ENCODE data around the gene ZFYVE28.
A peak's percentile ranks its signal among the peaks of the same experiment; 100 is the strongest.

The ZFYVE28 gene

DNA sequence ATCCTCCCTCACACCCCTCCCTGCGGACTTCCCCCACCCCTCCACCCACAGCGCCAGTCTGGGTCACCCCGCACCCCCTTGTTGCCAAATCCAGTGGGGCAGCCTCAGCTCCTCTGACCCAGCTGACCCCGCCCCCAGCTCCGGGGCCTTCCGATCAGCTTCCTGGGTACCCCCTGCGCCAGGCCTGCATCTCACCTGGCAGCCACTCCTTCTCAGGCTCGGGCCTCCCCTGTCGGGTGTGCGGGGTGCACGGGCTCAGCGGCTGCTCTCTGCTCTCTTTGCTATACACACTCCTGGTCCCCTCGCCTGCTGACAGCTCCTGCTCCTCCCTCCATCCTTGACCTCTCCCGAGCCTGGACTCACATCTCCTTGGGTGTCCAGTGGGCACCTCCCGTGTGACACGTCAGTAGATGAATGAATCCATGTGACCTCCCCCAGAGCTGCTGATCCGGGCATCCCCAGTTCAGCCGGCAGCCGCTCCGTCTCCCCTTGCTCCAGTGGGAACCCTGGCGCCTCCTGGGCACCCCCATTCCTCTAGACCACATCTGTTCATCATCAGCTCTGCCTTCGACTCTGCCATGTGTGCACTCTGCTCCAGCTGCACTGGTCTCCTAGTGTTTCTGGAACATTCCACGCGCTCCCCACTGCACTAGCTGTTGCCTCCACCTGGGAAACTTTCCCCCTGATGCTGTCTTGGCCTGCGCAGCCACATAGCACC, 10.2 kb upstream of the ZFYVE28 start:
- DNase-seq = no peak

DNA sequence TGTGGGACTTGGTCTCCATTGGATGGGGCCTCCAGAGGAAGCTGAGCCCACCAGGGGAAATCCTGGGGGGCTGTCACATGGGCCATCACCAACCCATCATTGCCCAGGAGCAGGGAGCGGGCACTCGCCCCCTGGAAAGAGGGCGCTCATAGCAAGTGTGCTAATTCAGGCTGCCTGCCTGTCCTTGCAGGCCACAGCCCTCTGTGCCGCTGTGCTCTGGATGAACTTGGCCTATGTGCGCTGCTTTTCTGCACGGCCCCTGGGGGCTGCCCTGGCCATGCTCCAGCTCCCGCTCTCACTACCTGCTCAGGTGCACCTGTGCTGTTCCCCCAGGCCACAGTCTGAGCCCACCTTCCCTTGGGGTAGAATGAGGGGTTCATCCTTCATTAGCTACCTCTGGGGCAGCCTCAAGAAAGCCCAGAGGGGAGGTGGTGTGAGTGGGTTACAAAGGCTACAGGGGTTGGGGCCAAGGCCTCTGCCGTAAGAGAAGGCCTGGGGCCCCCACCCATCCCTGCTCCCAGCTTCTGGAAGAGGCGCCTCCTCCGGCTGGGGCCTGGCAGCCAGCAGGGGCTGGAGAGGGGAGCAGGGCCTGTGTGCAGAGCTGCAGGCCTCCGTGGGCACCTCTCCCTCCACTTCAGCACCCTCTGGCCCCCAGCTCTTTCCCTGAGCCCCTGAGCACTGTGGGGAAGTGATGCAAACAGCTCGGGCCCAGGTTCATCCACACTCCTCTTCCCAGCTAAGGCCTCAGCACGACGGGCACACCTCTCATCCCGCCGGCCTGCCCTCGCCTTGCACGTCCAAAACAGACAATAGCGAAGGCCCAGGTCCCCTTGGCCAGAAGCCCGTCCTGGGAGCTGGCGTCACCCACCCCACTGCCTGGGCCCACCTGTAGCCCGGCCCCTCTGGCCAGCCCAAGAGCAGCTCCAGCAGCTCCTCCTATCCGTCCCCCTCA, 9.2 kb upstream of the ZFYVE28 start:
- no peak for DNase-seq

DNA sequence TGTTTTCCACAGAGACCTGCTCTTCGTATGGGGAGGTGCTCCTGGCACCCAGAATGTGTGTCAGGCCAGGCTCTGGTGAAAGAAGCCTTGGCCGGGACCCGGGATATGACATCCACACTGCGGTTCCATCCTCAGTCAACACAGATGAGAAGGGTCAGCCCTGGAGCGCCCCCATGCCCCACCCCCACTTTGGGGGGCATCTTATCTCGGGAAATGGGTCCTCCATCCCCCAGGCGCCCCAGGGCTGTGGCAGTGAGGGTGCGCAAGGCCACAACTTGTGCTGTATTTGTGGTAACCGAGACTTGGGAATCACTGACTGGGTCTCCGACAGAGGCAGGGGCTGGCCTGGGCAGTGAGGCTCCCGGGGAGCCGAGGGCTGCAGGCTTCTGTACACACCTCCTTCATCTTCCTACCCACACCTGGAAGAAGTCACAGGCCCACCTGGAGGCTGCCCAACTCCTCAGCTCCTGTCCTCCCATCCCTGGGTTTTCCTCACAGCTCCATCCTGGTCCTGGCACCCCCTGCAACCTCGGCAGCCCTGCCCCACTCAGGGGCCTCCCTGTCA, 8.3 kb upstream of the ZFYVE28 start:
- no peak for DNase-seq

DNA sequence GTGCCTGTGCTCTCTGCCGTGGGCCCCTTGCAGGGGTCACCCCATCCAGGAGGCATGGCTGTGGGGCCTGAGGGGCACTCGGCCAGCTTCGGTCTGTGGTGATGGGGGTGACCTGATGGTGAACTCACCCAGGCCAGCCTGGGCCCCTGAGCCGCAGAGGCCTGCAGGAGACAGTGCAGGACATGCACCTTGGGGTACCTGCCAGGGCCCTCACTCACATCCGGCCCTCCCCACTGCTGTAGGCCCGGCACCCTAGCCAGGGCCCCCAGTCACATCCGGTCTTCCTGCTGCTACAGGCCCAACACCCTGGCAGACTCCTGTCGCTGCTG, 7.6 kb upstream of the ZFYVE28 start:
- DNase-seq = no peak

DNA sequence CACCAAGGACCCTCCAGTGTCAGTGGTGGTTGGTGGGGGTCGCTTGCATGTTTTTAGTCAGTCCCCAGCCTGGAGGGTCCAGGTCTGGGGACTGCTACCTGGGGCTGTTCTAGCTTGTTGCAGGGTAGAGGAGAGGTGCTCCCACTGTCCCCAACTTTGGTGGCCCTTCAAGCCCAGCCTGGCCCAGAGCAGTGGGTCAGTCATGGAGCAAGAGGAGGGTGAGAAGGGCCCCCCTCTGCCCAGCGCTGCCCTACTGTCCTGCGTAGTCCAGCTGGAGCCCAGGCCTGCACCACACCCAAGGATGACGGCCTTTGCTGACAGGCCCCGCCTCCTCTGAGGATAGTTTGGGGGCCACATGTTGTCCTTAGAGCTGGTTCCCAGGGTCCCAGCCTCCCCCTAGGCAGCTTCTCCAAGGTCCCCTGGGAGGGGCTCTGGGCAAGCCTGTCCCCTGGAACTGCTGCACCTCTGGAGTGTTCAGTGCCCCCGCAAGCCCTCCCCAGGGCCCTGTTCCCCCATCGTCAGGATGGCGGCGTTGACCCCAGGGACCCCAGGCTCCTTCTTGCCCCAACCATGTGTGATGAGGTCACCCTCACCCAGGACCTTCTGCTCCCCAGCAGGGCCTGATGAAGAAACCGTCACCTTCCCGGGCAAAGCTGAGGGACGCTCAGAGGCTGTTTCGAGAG, 7.1 kb upstream of the ZFYVE28 start:
- DNase-seq = no peak

DNA sequence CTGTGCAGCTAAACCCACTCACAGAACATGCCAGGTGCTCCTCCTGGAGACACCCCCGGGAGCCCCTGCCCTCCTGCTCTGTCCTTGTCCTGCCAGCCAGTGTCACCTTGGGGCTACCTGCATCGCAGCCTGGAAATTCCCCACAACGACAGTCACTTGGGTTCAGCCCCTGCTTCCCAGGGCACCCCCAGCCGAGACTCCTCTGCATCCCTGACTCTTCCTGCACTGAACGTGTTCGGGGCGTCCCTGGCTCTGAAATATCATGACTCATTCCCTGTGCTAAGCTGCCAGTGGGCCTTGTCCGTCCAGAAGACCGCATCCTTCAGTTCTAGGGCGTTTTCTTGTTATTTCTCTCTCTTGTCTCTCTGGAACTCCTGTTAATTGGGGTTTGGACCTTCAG, 6.1 kb upstream of the ZFYVE28 start:
- no peak for DNase-seq

DNA sequence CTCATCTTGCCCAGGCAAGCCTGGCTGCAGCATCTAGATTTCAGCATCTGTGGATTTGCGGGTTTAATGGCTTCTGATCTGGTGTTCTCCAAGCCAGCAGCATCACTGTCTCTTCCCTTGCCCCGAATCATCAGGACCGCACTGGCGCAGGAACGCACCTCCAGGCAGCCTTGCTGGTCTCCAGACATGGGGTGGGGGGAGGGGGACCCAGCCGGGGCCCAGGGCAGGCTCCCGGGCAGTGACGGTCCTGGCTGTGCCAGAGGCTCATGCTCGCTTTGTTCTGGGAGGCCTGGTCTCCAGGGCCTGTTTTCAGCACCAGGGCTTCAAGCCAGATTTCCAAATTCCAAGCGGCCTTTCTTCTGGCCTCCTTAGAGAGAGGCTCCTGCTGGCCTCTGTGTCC, 5.2 kb upstream of the ZFYVE28 start:
- no peak for DNase-seq

DNA sequence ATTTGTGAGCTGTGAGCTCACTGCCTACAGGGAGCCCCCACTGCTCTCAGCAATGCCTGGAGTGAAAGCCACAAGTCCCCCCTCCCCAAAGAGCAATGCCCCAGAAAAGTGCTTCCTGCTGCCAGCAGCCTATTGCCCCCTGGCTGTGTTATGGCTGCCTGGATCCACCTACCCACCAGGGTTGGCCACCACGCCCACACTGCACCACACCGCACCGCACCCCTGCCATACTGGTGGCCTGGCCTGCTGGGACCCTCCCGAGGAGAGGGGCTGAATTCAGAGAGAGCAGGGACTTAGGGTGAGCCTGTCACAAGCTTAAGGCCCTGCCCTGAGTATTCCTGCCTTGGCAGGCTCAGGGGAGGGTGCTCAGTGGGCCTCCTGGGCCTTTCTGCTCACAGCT, 4.6 kb upstream of the ZFYVE28 start:
- no peak for DNase-seq

DNA sequence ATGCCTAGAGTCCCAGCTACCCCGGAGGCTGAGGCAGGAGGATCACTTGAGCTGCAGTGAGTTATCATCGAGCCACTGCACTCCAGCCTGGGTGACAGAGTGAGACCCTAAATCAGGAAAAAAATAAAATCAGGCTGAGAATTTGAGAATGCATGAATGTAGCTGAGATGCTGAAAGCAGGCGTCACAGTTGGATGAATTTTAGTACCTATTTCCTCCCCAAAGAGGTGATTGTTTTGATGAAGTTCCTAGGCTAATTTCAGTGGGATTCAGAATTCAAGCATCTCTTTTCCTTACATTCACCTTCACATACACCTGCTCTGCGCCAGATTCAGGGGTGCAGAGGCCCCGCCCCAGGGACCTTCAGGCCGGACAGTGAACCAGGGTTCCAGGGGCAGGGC, 3.5 kb upstream of the ZFYVE28 start:
- no peak for DNase-seq

DNA sequence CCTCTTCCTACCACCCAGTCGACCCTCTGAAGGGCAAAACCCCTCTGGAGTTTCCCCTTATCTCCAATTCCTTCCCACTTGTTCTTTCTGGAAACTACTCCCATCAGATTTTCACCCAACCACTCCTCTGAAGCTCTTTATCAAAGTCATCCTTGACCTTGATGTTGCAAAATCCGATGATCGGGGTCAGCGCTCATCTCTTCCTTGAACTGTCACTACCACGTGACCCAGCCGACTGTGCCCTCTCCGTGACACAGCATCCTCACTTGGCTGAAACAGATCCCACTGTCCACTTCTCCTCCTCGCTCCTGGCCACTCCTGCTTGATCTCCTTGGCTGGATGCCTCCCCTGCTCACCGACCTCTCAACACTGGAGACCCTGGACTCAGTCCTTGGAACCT, 1.4 kb upstream of the ZFYVE28 start:
- DNase-seq = no peak

DNA sequence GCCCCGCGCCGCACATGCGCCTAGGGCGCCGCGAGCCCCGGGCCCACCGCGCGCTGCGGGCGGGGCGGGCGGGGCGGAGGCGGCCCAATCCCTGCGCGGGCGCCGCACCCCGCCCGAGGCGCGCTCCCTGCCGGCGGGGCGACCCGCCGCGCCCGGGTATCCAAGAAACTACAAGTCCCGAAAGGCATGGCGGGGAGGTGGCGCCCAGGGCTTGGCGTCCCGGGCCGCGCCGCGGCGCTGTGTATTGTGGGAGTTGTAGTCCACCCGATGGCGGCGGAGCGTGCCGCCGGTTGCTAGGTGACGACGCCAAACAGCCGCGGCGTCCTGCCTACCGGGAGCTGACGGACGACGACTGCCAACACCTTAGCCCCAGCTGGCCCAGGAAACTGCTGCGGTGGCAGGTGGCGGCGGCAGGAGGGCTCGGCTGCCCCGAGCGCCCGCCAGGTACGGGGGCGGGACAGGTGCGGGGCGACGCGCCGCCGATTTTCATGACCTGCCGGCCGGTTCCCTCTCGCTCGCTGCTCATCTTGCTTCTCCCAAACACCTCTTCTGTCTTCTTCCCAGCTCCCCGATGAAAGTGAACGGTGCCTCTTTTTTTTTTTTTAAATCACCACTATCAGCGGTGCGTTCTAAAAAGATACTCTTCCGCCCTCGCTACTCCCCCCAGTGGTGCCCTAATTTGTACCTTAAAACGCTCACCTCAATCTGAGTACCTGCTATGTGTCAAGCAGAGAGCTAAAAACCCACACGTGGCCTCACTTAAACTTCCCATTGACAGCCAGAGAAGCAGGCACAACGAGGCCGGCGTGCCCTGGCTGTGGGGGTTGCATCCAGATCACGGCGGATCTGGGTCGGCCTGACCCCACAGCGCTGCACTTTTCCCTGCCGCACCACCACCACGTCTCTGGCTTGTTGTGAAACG, 466 bp upstream of the ZFYVE28 start, which contains the start of gene CFAP99:
CFAP99 (plus strand) TSS at position 306 of the 922 bp plus-strand sequence.
- DNase-seq = peak; percentile 69

DNA sequence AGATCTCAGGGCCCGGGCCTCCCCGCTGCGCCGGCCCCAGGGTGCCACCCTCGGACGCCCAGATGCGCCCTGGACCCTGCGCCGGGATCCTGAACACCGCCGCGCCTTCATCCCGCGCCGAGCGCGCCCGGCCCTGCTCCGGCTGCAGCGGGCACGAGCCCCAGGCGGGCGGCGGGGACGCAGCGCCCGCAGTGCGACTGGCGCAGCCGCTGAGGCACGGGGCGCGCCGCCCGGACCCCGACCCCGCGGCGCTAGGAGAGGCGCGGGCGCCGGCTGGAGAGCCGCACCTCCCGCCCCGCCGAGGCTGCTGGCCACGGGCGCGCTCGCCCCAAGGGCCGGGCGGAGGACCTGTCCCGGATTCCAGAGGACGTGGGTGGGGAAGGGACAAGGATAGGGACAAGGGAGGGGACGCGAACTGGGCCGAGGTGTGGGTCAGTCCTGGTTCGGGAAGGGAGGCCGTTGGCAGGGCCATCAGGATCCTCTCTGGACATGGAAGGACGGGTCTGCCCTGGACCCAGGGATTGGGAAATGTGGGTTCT, 1.1 kb downstream of the ZFYVE28 start:
- no peak for DNase-seq

DNA sequence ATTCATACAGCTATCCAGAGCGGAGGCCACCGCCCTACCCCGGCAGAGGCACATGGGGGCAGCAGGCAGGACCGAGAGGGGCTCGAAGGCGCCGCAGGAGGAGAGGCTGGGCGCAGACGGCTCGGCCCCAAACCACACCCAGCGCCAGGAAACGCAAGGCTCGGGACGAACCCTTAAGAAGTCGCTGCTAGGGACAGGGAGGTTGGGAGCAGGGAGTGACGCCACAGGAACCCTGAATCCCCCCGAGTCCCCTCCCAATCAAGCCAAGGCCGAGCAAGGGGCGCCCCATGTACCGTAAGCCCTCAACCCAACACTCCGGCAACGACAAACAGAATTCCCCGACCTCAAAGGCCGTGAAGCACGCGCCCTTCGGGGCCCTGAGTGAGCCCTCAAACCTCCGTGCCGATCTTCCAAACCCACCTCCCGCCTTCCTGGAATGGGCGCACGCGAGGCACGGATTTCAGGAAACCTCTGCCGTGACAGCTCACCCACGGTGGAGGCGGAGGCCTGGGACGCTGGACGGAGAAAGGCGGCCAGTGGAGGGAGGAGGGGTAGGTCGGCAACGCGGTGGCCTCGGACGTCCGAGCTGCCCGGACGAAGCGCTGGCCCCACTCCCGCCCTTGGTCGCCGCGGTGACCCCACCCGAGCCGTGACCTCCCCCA, 1.8 kb downstream of the ZFYVE28 start:
- DNase-seq = no peak

DNA sequence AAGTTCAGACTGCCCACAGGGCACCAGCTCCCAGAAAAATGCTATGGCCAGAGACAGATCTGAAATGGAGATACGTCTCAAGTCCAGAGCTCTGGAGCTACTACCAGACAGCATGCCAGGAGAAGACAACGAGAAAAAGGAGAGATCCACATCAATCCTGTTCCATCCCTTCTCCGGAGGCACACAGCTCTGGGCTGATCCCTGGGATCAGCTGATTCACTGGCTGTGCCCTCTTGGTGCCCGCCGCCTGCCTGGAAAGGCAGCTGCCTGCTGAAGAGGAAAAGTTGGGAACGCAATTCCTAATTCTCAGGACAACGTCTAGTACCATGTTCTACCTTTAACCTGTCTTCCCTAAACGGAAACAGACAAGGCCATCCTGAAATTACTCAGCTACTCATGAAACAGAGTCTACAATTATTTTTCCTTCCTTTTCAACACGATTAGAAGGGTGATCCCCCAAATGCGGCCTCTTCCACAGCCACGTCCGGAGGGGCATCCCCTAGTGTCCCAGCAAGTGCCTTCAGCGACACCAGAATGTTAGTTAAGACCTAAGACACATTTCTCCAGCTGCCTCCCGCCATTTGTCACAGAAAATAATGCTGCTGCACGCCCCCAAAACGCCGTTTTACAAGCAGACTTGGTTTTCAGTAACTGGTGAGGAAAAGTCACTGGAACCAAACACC, 2.4 kb downstream of the ZFYVE28 start:
- DNase-seq = no peak

DNA sequence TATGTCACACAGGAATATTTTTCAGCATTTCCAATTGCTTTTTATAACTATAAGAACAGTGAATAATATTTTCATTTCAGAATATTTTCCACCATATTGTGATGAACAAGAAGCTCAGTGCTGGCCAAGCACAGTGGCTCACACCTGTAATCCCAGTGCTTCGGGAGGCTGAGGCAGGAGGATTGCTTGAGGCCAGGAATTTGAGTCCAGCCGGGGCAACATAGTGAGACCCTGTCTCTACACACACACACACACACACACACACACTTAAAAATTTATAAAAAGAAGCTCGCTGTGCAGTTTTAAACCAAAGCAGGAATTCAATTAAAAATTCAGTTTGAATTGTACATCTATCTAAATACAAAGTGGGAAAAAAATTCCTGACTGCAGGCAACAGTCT, 3.2 kb downstream of the ZFYVE28 start:
- no peak for DNase-seq

DNA sequence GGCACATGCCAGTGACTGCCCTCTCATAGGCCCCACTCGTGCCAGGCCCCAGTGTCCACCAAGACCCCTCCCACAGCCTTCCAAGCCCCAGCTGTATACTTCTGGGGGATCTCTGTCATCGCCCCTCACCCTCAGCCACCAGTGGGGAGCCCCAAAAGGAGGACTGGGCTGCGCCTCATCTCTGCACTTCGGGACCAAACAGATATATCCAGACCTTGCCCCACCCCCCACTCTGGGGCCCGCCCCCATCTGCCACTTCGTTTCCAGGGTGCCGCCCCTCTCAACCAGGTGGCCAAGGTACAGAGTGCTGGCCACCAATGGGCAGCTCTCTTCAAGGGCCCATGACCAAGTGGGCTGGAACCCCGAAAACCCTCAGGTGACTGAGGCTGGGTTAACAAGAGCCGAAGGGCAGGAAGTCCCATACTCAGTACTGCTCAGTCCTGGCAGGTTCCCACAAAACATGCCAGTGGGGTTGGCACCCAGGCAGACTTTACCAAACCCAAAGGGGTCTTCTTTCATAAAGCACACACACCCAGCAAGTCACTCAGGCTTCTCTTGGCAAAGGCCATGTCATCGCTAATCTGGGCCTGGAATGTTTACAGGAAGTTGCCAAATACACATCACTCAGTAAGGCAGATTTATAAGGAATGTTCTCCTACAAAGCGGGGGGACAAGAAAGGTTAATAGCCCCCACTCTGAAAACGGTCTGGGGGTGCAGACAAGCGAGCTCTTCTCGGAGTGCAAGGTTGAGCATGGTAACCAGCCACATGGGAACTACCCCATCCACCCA, 4.4 kb downstream of the ZFYVE28 start:
- no peak for DNase-seq

DNA sequence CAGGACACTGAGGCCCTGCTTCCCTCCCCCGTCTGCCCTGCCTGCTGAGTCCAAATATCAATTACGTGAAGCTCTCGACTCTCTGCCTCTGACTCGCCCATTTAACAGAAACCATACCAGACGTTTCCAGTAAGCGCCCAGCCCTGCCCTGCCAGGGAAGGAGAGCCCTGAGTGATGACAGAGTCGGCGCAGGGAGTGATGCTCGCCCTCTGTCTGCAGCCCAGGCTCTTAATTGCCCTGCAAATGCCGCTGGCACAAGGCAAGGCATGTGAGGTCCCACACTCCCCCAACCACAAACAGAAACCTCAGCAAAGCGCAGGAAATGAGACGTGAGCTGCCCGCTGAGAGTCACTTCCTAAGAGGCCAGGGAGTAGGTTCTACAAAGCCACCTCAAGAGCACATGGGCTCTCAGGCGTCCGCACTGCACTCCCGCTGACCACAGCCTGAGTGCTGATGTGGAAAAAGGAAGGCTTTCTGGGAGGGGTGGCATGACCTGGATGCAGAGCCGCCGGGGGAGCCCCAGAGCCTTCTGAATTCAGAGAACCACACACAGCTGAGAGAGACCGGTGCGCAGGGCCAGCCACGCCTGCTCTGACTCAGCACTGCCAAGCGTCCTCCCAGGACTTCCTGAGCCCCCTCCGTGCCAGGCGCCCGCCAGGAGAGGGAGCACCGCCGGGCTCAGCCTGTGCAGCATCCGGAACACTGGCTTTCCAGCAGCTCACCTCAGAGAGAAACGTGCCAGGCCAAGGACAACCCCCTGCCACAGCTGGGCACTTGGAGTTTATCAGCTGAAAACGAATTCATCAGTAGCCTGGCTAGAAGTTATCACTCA, 5.3 kb downstream of the ZFYVE28 start:
- peak; percentile 69 for DNase-seq

DNA sequence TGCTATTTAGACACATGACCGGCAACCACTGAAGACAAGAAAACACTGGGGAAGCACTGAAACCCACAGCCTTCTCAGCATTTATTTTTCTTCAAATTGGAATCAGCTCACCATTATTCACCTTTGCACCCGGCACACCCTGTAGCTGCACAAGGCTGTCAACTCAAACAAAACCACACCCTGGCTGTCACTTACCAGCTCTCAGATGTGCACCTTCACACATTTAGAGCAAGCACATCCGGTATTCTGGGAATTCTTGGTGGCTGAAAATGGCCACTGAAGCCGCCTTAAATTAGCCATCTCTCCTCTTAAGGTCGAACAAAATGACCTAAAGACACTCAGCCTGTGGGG, 5.9 kb downstream of the ZFYVE28 start:
- DNase-seq = no peak

All from DMS79 (cell line).